HepG2 (cell line): ENCODE data around the gene RTP5. TPM values are rescaled to one million over a fixed set of nuclear protein-coding genes. Genes with fewer than 3 reads are reported as not detected.

ENCODE experiments used
- ATAC-seq: fragments of 200-7000 bp; cut with Tn5 transposase; 3 replicates; pipeline ENCODE4 v1.9.1; 2020; ENCODE audit warnings: mild to moderate bottlenecking, moderate library complexity
- BruUV-seq: library from RNA; stranded (reverse); fragments of 400-500 nt; replicated peaks from 2 replicates; lab custom pipeline; 2021; lab: Mats Ljungman, UMichigan
- CTCF ChIA-PET: fragments of 300-600 bp; formaldehyde crosslinking; extraction: SDS; loops from one replicate; lab custom pipeline; 2021; ENCODE audit warnings: low total read pairs, inconsistent platforms, low intra/inter-chr PET ratio; lab: Yijun Ruan, JAX
- POLR2A ChIA-PET: fragments of 350-600 bp; sonication (Branson Sonifier 250); formaldehyde crosslinking; loops from one replicate; lab custom pipeline; 2020; ENCODE audit warnings: antibody characterized with exemption, inconsistent platforms; lab: Yijun Ruan, JAX
- DNase-seq: peaks from one replicate; pipeline ENCODE4 v3.0.0-alpha.2; 2015; ENCODE audit warnings: low spot score
- FAIRE-seq: peaks from 3 replicates; lab custom pipeline; 2011; peaks lifted over from hg19 to GRCh38; lab: Jason Lieb, UNC
- H2AFZ ChIP-seq: one replicate; pipeline ENCODE4 v1.6.1; 2011; ENCODE audit warnings: low read length, inconsistent platforms
- H3K27ac ChIP-seq: fragments of 300-600 bp; 3 replicates; pipeline ENCODE4 v1.8.0; 2011; ENCODE audit warnings: mixed run types, mild to moderate bottlenecking, mixed read lengths, low read length, inconsistent platforms; ENCODE audit not compliant: insufficient read depth; ENCODE audit errors: extremely low read length
- H3K27me3 ChIP-seq, 2 experiments: fragments of 200-600 bp in 1 of 2; 2 replicates in 1 of 2; 3 replicates in 1 of 2; pipeline versions ENCODE4 v1.6.0 to v1.8.0; 2011; ENCODE audit warnings: low read length in 2 of 2, mild to moderate bottlenecking in 2 of 2, moderate library complexity in 2 of 2, inconsistent platforms in 1 of 2; ENCODE audit not compliant: insufficient read depth in 2 of 2, control insufficient read depth in 1 of 2
- H3K36me3 ChIP-seq, 2 experiments: fragments of 200-600 bp in 1 of 2; replicated peaks in 1 of 2; 2 replicates in 1 of 2; 3 replicates in 1 of 2; pipeline versions ENCODE4 v1.5.1 to v1.8.0; 2011; ENCODE audit warnings: low read length in 2 of 2, inconsistent platforms in 1 of 2; ENCODE audit not compliant: insufficient read depth in 2 of 2, control insufficient read depth in 1 of 2
- H3K4me1 ChIP-seq: 2 replicates; pipeline ENCODE4 v1.5.1; 2012; ENCODE audit warnings: low read length, inconsistent platforms; ENCODE audit not compliant: insufficient read depth
- H3K4me2 ChIP-seq: 2 replicates; pipeline ENCODE4 v1.6.0; 2011; ENCODE audit warnings: low read depth, low read length, inconsistent platforms
- H3K4me3 ChIP-seq, 3 experiments: fragments of 200-600 bp in 1 of 3; sonication (generic), shearing (Covaris generic) in 1 of 3; replicated peaks in 1 of 3; 2 replicates each; pipeline ENCODE4 v1.5.1; 2011 to 2016; ENCODE audit warnings: low read length in 3 of 3, inconsistent platforms in 2 of 3, low read depth in 2 of 3, mild to moderate bottlenecking in 2 of 3, control low read depth in 1 of 3, mixed read lengths in 1 of 3; ENCODE audit not compliant: insufficient read depth in 1 of 3
- H3K79me2 ChIP-seq: one replicate; pipeline ENCODE4 v1.6.1; 2011; ENCODE audit warnings: low read length, inconsistent platforms; ENCODE audit not compliant: insufficient read depth
- H3K9ac ChIP-seq: 2 replicates; pipeline ENCODE4 v1.6.0; 2011; ENCODE audit warnings: mild to moderate bottlenecking, low read depth, low read length, inconsistent platforms; ENCODE audit not compliant: insufficient read depth
- H3K9me3 ChIP-seq: 2 replicates; pipeline ENCODE4 v1.5.1; 2012; ENCODE audit warnings: mild to moderate bottlenecking, low read length
- H4K20me1 ChIP-seq: 2 replicates; pipeline ENCODE4 v1.6.0; 2011; ENCODE audit warnings: inconsistent platforms, mild to moderate bottlenecking, low read length, moderate library complexity; ENCODE audit not compliant: insufficient read depth
- DPF2 ChIP-seq: sonication (generic); formaldehyde crosslinking; IDR thresholded peaks from 2 replicates; pipeline ENCODE4 v1.4.0; 2020; ENCODE audit warnings: mild to moderate bottlenecking, low read depth, missing genetic modification reagents, borderline replicate concordance
- GABPA ChIP-seq, 2 experiments: IDR thresholded peaks; 2 replicates each; pipeline ENCODE4 v1.6.1; 2011 to 2016; ENCODE audit warnings: low read depth in 2 of 2, low read length in 1 of 2, missing biosample characterization in 1 of 2, missing genetic modification characterization in 1 of 2
- KLF6 ChIP-seq: IDR thresholded peaks from 2 replicates; pipeline ENCODE4 v1.8.0; 2016; ENCODE audit warnings: missing biosample characterization, missing genetic modification reagents
- MAFK ChIP-seq, 2 experiments: IDR thresholded peaks in 1 of 2; conservative IDR thresholded peaks in 1 of 2; 2 replicates each; pipeline ENCODE4 v1.6.1; 2011; ENCODE audit warnings: improper control_type of control experiment in 2 of 2, low read length in 2 of 2
- RORA ChIP-seq: sonication (generic); formaldehyde crosslinking; IDR thresholded peaks from 2 replicates; pipeline ENCODE4 v1.5.0; 2020; ENCODE audit warnings: mild to moderate bottlenecking, missing genetic modification reagents, moderate library complexity
- SMARCC2 ChIP-seq: fragments of 450-650 bp; IDR thresholded peaks from 2 replicates; pipeline ENCODE4 v1.6.1; 2017; ENCODE audit warnings: antibody characterized with exemption, mild to moderate bottlenecking
- TRIM24 ChIP-seq: sonication (generic); formaldehyde crosslinking; IDR thresholded peaks from 2 replicates; pipeline ENCODE4 v1.8.0; 2022; ENCODE audit warnings: mild to moderate bottlenecking, missing genetic modification reagents
- ZNF160 ChIP-seq: sonication (generic); formaldehyde crosslinking; IDR thresholded peaks from 2 replicates; pipeline ENCODE4 v1.8.0; 2022; ENCODE audit warnings: mild to moderate bottlenecking, inconsistent platforms, missing genetic modification reagents
- ZNF235 ChIP-seq: sonication (generic); formaldehyde crosslinking; IDR thresholded peaks from 2 replicates; pipeline ENCODE4 v1.8.1; 2023; ENCODE audit warnings: mild to moderate bottlenecking, missing genetic modification reagents, borderline replicate concordance
- ZNF260 ChIP-seq: sonication (generic); formaldehyde crosslinking; IDR thresholded peaks from 2 replicates; pipeline ENCODE4 v1.4.0; 2020; ENCODE audit warnings: missing genetic modification reagents, low read depth, mild to moderate bottlenecking, borderline replicate concordance
- ZNF598 ChIP-seq: sonication (generic); formaldehyde crosslinking; IDR thresholded peaks from 2 replicates; pipeline ENCODE4 v1.5.1; 2020; ENCODE audit warnings: mild to moderate bottlenecking, missing genetic modification reagents, borderline replicate concordance
- ZNF615 ChIP-seq: sonication (generic); formaldehyde crosslinking; IDR thresholded peaks from 2 replicates; pipeline ENCODE4 v1.5.0; 2020; ENCODE audit warnings: mild to moderate bottlenecking, missing genetic modification reagents, borderline replicate concordance
- ZNF749 ChIP-seq: sonication (generic); formaldehyde crosslinking; IDR thresholded peaks from 2 replicates; pipeline ENCODE4 v1.8.0; 2022; ENCODE audit warnings: mild to moderate bottlenecking, missing genetic modification reagents, moderate library complexity, borderline replicate concordance
- ZNF841 ChIP-seq: sonication (generic); formaldehyde crosslinking; IDR thresholded peaks from 2 replicates; pipeline ENCODE4 v1.8.1; 2023; ENCODE audit warnings: missing genetic modification reagents, borderline replicate concordance
- ZNF891 ChIP-seq: sonication (generic); formaldehyde crosslinking; IDR thresholded peaks from 2 replicates; pipeline ENCODE4 v1.5.0; 2020; ENCODE audit warnings: mild to moderate bottlenecking, missing genetic modification reagents
- WGBS: methylation state at CpG from one replicate; pipeline ENCODE4 v1.1.6; 2017; ENCODE audit warnings: low lambda C conversion rate; 5-methylcytosine and 5-hydroxymethylcytosine counted together
- in situ Hi-C: cut with HindIII; loops from 2 replicates; pipeline ENCODE4 v1.10.0; 2017; ENCODE audit warnings: low pct_unique_long_range_greater_than_20kb; ENCODE audit not compliant: extremely low pct_ligation_motif_present
- intact Hi-C: fragments of 100-400 bp; cut with micrococcal nuclease; formaldehyde crosslinking; loops from one replicate; pipeline ENCODE4 v1.10.0; 2022; ENCODE audit not compliant: unreplicated experiment
- polyA plus RNA-seq, 8 experiments: library from polyadenylated mRNA; depleted of rRNA in 3 of 8; stranded (reverse) in 7 of 8; unstranded in 1 of 8; fragments of >200 nt; fragmentation: Illumina TruSeq in 4 of 8; extraction: Trizol in 4 of 8; gene quantifications; 2 replicates each; pipeline versions ENCODE4 v1.2.1 to v1.2.3, GENCODE V29; 2011 to 2016; ENCODE audit warnings: low read depth in 4 of 8, missing spikeins in 1 of 8, mixed read lengths in 1 of 8; ENCODE audit not compliant: insufficient read depth in 1 of 8
- total RNA-seq, 5 experiments: library from RNA; depleted of rRNA; stranded (reverse); fragments of >200 nt; fragmentation: Illumina TruSeq; extraction: Trizol; gene quantifications; 2 replicates each; pipeline ENCODE4 v1.2.3, GENCODE V29; 2016; ENCODE audit warnings: low read depth in 1 of 5
- TF ChIP-seq, protein P1 (sequence below): sonication (generic); formaldehyde crosslinking; conservative IDR thresholded peaks from 2 replicates; pipeline ENCODE4 v1.4.0; 2020; ENCODE audit warnings: mild to moderate bottlenecking, missing genetic modification reagents, moderate library complexity
- TF ChIP-seq, protein P2 (sequence below): sonication (generic); formaldehyde crosslinking; IDR thresholded peaks from 2 replicates; pipeline ENCODE4 v1.4.0; 2020; ENCODE audit warnings: missing genetic modification reagents, mild to moderate bottlenecking, borderline replicate concordance
- TF ChIP-seq, protein P3 (sequence below): IDR thresholded peaks from 2 replicates; pipeline ENCODE4 v1.6.1; 2012; ENCODE audit warnings: inconsistent platforms

Gene RTP5
- total and polyA plus RNA-seq, 2 of the 13 experiments (the other 11 are each of a cell fraction or from before 2014, with no cell fraction given), result not detected

DNA sequence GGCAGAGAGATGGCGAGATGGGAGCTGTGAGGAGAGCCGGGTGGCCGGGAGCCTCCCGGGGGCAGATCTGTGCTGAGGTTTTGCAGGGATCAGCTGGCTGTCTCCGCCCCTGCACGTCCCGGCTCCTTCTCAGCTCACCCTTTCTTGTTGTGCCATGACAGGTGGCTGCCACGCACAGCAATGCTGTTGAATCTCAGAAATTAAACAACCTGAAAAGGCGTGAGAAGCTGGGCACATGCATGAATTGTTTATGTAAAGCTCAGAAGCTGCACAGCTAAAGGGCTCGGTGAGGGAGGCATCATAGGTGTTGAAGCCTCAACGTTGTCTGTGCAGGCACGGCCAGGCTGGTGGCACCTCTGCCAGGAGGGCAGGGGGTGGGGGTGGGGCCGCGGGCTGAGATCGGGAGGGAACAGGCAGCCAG lies 858 bp upstream of the RTP5 start:
- FAIRE-seq (no peak), ATAC-seq (no peak), DNase-seq (no peak)
- H3K36me3 ChIP-seq, result no peaks in the 10 kb centered on the region
- peaks cover under 1% of the 10 kb centered on the region for H3K9me3 ChIP-seq
- H2AFZ ChIP-seq, result no peak overlapping the region
- peaks cover 10 to 65% of the 10 kb centered on the region in 2 experiments for H3K27me3 ChIP-seq
- H3K27ac ChIP-seq, result no peak overlapping the region
- H3K9ac ChIP-seq, result no peak overlapping the region
- 6% methylated on average over 15 of the region's 15 CpGs for WGBS
- no TSS peak for BruUV-seq
- in situ Hi-C loops (no loop called here), intact Hi-C loops (no loop called here)
- no peaks in the 10 kb centered on the region for H3K4me1 ChIP-seq
- no peak for TF ChIP-seq ZNF260 (CRISPR knock-in tag)
- TF ChIP-seq ZNF615 (CRISPR knock-in tag), result no peak
- TF ChIP-seq RORA (CRISPR knock-in tag), result no peak
- TF ChIP-seq, protein P1, sequence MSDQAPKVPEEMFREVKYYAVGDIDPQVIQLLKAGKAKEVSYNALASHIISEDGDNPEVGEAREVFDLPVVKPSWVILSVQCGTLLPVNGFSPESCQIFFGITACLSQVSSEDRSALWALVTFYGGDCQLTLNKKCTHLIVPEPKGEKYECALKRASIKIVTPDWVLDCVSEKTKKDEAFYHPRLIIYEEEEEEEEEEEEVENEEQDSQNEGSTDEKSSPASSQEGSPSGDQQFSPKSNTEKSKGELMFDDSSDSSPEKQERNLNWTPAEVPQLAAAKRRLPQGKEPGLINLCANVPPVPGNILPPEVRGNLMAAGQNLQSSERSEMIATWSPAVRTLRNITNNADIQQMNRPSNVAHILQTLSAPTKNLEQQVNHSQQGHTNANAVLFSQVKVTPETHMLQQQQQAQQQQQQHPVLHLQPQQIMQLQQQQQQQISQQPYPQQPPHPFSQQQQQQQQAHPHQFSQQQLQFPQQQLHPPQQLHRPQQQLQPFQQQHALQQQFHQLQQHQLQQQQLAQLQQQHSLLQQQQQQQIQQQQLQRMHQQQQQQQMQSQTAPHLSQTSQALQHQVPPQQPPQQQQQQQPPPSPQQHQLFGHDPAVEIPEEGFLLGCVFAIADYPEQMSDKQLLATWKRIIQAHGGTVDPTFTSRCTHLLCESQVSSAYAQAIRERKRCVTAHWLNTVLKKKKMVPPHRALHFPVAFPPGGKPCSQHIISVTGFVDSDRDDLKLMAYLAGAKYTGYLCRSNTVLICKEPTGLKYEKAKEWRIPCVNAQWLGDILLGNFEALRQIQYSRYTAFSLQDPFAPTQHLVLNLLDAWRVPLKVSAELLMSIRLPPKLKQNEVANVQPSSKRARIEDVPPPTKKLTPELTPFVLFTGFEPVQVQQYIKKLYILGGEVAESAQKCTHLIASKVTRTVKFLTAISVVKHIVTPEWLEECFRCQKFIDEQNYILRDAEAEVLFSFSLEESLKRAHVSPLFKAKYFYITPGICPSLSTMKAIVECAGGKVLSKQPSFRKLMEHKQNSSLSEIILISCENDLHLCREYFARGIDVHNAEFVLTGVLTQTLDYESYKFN, result no peak
- no peak for TF ChIP-seq DPF2 (CRISPR knock-in tag)
- TF ChIP-seq TRIM24 (CRISPR knock-in tag), result no peak
- TF ChIP-seq ZNF598 (CRISPR knock-in tag), result no peak
- no peak for TF ChIP-seq ZNF160 (CRISPR knock-in tag)
- TF ChIP-seq ZNF891 (CRISPR knock-in tag), result no peak
- TF ChIP-seq SMARCC2, result no peak
- TF ChIP-seq, protein P2, sequence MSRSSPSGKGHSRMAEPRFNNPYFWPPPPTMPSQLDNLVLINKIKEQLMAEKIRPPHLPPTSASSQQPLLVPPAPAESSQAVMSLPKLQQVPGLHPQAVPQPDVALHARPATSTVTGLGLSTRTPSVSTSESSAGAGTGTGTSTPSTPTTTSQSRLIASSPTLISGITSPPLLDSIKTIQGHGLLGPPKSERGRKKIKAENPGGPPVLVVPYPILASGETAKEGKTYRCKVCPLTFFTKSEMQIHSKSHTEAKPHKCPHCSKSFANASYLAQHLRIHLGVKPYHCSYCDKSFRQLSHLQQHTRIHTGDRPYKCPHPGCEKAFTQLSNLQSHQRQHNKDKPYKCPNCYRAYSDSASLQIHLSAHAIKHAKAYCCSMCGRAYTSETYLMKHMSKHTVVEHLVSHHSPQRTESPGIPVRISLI (CRISPR knock-in tag), result no peak
- no peak for TF ChIP-seq ZNF235 (CRISPR knock-in tag)
- TF ChIP-seq, protein P3, sequence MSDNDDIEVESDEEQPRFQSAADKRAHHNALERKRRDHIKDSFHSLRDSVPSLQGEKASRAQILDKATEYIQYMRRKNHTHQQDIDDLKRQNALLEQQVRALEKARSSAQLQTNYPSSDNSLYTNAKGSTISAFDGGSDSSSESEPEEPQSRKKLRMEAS, result no peak
- TF ChIP-seq GABPA (IDR thresholded peaks at IDR 0.05; ENCODE audit: low read depth, low read length), result no peak
- no peak for TF ChIP-seq GABPA (CRISPR knock-in tag; IDR thresholded peaks at IDR 0.05; ENCODE audit: low read depth)
- no peak for TF ChIP-seq ZNF749 (CRISPR knock-in tag)
- no peak for TF ChIP-seq MAFK (conservative IDR thresholded peaks at IDR 0.05 in 1 of 2, IDR thresholded peaks at IDR 0.05 in 1 of 2; ENCODE audit: low read length in 2 of 2)
- TF ChIP-seq KLF6 (CRISPR knock-in tag), result no peak
- no peak for TF ChIP-seq ZNF841 (CRISPR knock-in tag)
- H4K20me1 ChIP-seq, result 0 out of 2 replicates have a peak, but pooled peaks cover 5% of the 10 kb centered on the region
- ChIA-PET CTCF (no interaction called here), POLR2A (interaction anchor here (1.4 to 1.5 kb wide), 2 partner anchors 91 to 167 kb away, joined by 3 read pairs; partner anchors contain the start of gene ING5)
- no peaks in the 10 kb centered on the region for H3K79me2 ChIP-seq
- H3K4me3 ChIP-seq, result no peak overlapping the region
- H3K4me2 ChIP-seq, result no peak overlapping the region
